Measurements from ENCODE around the gene ELF2.

ELF2 gene

GRCh38 chr4:139153411-139154133, 23.4 kb downstream of the ELF2 start:
- TF ChIP-seq MAX (IDR thresholded peaks at IDR 0.05), result no peak
- TF ChIP-seq NFIC (IDR thresholded peaks at IDR 0.05), result no peak
- TF ChIP-seq CREB1 (IDR thresholded peaks at IDR 0.05; ENCODE audit: low read depth), result no peak
- TF ChIP-seq, protein P1, sequence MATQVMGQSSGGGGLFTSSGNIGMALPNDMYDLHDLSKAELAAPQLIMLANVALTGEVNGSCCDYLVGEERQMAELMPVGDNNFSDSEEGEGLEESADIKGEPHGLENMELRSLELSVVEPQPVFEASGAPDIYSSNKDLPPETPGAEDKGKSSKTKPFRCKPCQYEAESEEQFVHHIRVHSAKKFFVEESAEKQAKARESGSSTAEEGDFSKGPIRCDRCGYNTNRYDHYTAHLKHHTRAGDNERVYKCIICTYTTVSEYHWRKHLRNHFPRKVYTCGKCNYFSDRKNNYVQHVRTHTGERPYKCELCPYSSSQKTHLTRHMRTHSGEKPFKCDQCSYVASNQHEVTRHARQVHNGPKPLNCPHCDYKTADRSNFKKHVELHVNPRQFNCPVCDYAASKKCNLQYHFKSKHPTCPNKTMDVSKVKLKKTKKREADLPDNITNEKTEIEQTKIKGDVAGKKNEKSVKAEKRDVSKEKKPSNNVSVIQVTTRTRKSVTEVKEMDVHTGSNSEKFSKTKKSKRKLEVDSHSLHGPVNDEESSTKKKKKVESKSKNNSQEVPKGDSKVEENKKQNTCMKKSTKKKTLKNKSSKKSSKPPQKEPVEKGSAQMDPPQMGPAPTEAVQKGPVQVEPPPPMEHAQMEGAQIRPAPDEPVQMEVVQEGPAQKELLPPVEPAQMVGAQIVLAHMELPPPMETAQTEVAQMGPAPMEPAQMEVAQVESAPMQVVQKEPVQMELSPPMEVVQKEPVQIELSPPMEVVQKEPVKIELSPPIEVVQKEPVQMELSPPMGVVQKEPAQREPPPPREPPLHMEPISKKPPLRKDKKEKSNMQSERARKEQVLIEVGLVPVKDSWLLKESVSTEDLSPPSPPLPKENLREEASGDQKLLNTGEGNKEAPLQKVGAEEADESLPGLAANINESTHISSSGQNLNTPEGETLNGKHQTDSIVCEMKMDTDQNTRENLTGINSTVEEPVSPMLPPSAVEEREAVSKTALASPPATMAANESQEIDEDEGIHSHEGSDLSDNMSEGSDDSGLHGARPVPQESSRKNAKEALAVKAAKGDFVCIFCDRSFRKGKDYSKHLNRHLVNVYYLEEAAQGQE (IDR thresholded peaks at IDR 0.05; ENCODE audit: low read depth), result no peak
- TF ChIP-seq TEAD4 (IDR thresholded peaks at IDR 0.05), result no peak
- no peak for TF ChIP-seq EP300 (IDR thresholded peaks at IDR 0.05; ENCODE audit: borderline replicate concordance)
- no peak for TF ChIP-seq YY1 (IDR thresholded peaks at IDR 0.05; ENCODE audit: low read depth)
- no peak for TF ChIP-seq CEBPB (IDR thresholded peaks at IDR 0.05)
- TF ChIP-seq RAD21 (IDR thresholded peaks at IDR 0.05; ENCODE audit: low read depth), result no peak
- TF ChIP-seq TAF1 (IDR thresholded peaks at IDR 0.05; ENCODE audit: low read depth), result no peak
- TF ChIP-seq, protein P2, sequence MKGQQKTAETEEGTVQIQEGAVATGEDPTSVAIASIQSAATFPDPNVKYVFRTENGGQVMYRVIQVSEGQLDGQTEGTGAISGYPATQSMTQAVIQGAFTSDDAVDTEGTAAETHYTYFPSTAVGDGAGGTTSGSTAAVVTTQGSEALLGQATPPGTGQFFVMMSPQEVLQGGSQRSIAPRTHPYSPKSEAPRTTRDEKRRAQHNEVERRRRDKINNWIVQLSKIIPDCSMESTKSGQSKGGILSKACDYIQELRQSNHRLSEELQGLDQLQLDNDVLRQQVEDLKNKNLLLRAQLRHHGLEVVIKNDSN (IDR thresholded peaks at IDR 0.05), result no peak
- no peak for TF ChIP-seq TCF12 (IDR thresholded peaks at IDR 0.05; ENCODE audit: low read depth)
- no peak for TF ChIP-seq ZBTB7A (IDR thresholded peaks at IDR 0.05; ENCODE audit: low read depth)
- no peak for TF ChIP-seq EGR1 (IDR thresholded peaks at IDR 0.05)

DNA sequence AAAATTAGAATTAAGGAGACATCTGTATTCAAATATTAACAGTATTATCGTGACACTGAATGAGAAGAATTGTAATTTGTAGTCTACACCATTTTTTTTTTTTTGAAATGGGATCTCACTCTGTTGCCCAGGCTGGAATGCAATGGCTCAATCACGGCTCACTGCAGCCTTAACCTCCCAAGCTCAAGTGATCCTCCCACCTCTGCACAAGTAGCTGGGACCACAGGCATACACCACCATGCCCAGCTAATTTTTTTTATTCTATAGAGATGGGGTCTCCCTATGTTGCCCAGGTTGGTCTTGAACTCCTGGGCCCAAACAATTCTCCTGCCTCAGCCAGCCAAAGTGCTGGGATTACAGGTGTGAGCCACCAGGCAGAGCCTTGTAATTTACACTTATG, 24.8 kb downstream of the ELF2 start:
- no peak for TF ChIP-seq TCF12 (IDR thresholded peaks at IDR 0.05; ENCODE audit: low read depth)
- TF ChIP-seq RAD21 (IDR thresholded peaks at IDR 0.05; ENCODE audit: low read depth), result no peak
- TF ChIP-seq TEAD4 (IDR thresholded peaks at IDR 0.05), result no peak
- no peak for TF ChIP-seq YY1 (IDR thresholded peaks at IDR 0.05; ENCODE audit: low read depth)
- TF ChIP-seq EGR1 (IDR thresholded peaks at IDR 0.05), result no peak
- TF ChIP-seq MAX (IDR thresholded peaks at IDR 0.05), result no peak
- no peak for TF ChIP-seq NFIC (IDR thresholded peaks at IDR 0.05)
- no peak for TF ChIP-seq ZBTB7A (IDR thresholded peaks at IDR 0.05; ENCODE audit: low read depth)
- TF ChIP-seq CEBPB (IDR thresholded peaks at IDR 0.05), result no peak
- TF ChIP-seq EP300 (IDR thresholded peaks at IDR 0.05; ENCODE audit: borderline replicate concordance), result no peak
- TF ChIP-seq, protein P2 (IDR thresholded peaks at IDR 0.05), result no peak
- TF ChIP-seq, protein P1 (IDR thresholded peaks at IDR 0.05; ENCODE audit: low read depth), result no peak
- TF ChIP-seq FOXM1 (IDR thresholded peaks at IDR 0.05; ENCODE audit: borderline replicate concordance, low read depth), result no peak
- no peak for TF ChIP-seq CREB1 (IDR thresholded peaks at IDR 0.05; ENCODE audit: low read depth)
- TF ChIP-seq TAF1 (IDR thresholded peaks at IDR 0.05; ENCODE audit: low read depth), result no peak

DNA sequence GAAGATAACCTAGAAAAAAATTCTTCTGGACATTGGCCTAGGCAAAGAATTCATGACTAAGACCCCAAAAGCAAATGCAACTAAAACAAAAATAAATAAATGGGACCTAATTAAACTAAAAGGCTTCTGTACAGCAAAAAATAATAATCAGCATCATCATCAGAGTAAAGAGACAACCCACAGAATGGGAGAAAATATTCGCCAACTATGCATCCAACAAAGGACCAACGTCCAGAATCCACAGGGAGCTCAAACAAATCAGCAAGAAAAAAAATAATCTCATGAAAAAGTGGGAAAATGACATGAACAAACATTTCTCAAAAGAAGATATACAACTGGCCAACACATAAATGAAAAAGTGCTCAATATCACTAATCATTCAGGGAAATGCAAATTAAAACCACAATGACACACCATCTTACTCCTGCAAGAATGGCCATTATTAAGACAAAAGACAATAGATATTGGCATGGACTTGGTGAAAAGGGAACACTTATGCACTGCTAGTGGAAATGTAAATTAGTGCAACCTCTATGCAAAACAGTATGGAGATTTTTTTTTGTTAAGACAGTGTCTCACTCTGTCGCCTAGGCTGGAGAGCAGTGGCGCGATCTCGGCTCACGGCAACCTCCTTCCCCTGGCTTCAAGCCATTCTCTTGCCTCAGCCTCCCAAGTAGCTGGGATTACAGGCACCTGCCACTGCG, 29.9 kb downstream of the ELF2 start:
- TF ChIP-seq FOXM1 (IDR thresholded peaks at IDR 0.05; ENCODE audit: borderline replicate concordance, low read depth), result no peak
- TF ChIP-seq EGR1 (IDR thresholded peaks at IDR 0.05), result no peak
- TF ChIP-seq TEAD4 (IDR thresholded peaks at IDR 0.05), result no peak
- TF ChIP-seq YY1 (IDR thresholded peaks at IDR 0.05; ENCODE audit: low read depth), result no peak
- TF ChIP-seq TAF1 (IDR thresholded peaks at IDR 0.05; ENCODE audit: low read depth), result no peak
- TF ChIP-seq, protein P1 (IDR thresholded peaks at IDR 0.05; ENCODE audit: low read depth), result no peak
- TF ChIP-seq TCF12 (IDR thresholded peaks at IDR 0.05; ENCODE audit: low read depth), result no peak
- no peak for TF ChIP-seq CREB1 (IDR thresholded peaks at IDR 0.05; ENCODE audit: low read depth)
- TF ChIP-seq, protein P2 (IDR thresholded peaks at IDR 0.05), result no peak
- no peak for TF ChIP-seq MAX (IDR thresholded peaks at IDR 0.05)
- TF ChIP-seq ZBTB7A (IDR thresholded peaks at IDR 0.05; ENCODE audit: low read depth), result no peak
- no peak for TF ChIP-seq RAD21 (IDR thresholded peaks at IDR 0.05; ENCODE audit: low read depth)
- TF ChIP-seq EP300 (IDR thresholded peaks at IDR 0.05; ENCODE audit: borderline replicate concordance), result no peak
- TF ChIP-seq CEBPB (IDR thresholded peaks at IDR 0.05), result no peak
- TF ChIP-seq NFIC (IDR thresholded peaks at IDR 0.05), result no peak

Data from Ishikawa (cell line).